Common myeloid progenitor, CD34-positive (primary cell): ENCODE data around the gene VGLL1.

Source experiments
- CTCF ChIA-PET: fragments of 350-600 bp; sonication (Branson Sonifier 250); formaldehyde crosslinking; loops from one replicate; lab custom pipeline; 2021; ENCODE audit warnings: antibody characterized with exemption; lab: Charles Lee
- POLR2A ChIA-PET: fragments of 350-600 bp; sonication (Branson Sonifier 250); formaldehyde crosslinking; loops from one replicate; lab custom pipeline; 2021; ENCODE audit warnings: antibody characterized with exemption; lab: Charles Lee
- DNase-seq, 3 donors: peaks; one replicate each; pipeline versions ENCODE4 v3.0.0 to v3.0.0-alpha.2; 2013
- H3K27ac ChIP-seq, 2 experiments: 1 replicate in 1 of 2; 2 replicates in 1 of 2; pipeline ENCODE4 v1.7.0; 2013; ENCODE audit warnings: inconsistent platforms in 2 of 2, low read length in 2 of 2, mild to moderate bottlenecking in 2 of 2, low read depth in 1 of 2, moderate library complexity in 1 of 2; ENCODE audit not compliant: severe bottlenecking in 2 of 2, insufficient read depth in 1 of 2, poor library complexity in 1 of 2
- H3K27me3 ChIP-seq, 5 experiments: replicated peaks in 2 of 5; 1 replicate in 3 of 5; 2 replicates in 2 of 5; pipeline versions ENCODE4 v1.6.1 to v1.7.0; 2013; ENCODE audit warnings: low read length in 4 of 5, mild to moderate bottlenecking in 2 of 5, moderate library complexity in 2 of 5, inconsistent platforms in 1 of 5; ENCODE audit not compliant: insufficient read depth in 5 of 5, control insufficient read depth in 4 of 5
- H3K36me3 ChIP-seq, 4 experiments: 1 replicate in 2 of 4; 2 replicates in 2 of 4; pipeline versions ENCODE4 v1.6.1 to v1.7.0; 2013; ENCODE audit warnings: low read length in 3 of 4, control low read depth in 1 of 4, mild to moderate bottlenecking in 1 of 4; ENCODE audit not compliant: control insufficient read depth in 4 of 4, insufficient read depth in 4 of 4
- H3K4me1 ChIP-seq, 4 experiments: 1 replicate in 3 of 4; 2 replicates in 1 of 4; pipeline versions ENCODE4 v1.6.1 to v1.7.1; 2013; ENCODE audit warnings: low read length in 3 of 4, mild to moderate bottlenecking in 3 of 4, control low read depth in 1 of 4, inconsistent platforms in 1 of 4, moderate library complexity in 1 of 4; ENCODE audit not compliant: control insufficient read depth in 4 of 4, insufficient read depth in 4 of 4; ENCODE audit errors: control extremely low read depth in 1 of 4
- H3K4me3 ChIP-seq, 7 experiments: 1 replicate in 4 of 7; 2 replicates in 3 of 7; pipeline versions ENCODE4 v1.5.1 to v1.7.0; 2013; ENCODE audit warnings: mild to moderate bottlenecking in 7 of 7, low read length in 6 of 7, moderate library complexity in 6 of 7, inconsistent platforms in 2 of 7, low read depth in 2 of 7, control low read depth in 1 of 7; ENCODE audit not compliant: insufficient read depth in 4 of 7, control insufficient read depth in 1 of 7; ENCODE audit errors: extremely low read depth in 1 of 7
- H3K9me3 ChIP-seq, 5 experiments: 1 replicate in 4 of 5; 2 replicates in 1 of 5; pipeline versions ENCODE4 v1.6.1 to v1.7.1; 2013; ENCODE audit warnings: low read length in 4 of 5, mild to moderate bottlenecking in 2 of 5, inconsistent platforms in 1 of 5, low read depth in 1 of 5, moderate library complexity in 1 of 5; ENCODE audit not compliant: control insufficient read depth in 4 of 5, insufficient read depth in 2 of 5; ENCODE audit errors: control extremely low read depth in 1 of 5
- WGBS: methylation state at CpG from one replicate; pipeline ENCODE4 v1.1.5; 2013; ENCODE audit not compliant: insufficient coverage; 5-methylcytosine and 5-hydroxymethylcytosine counted together

VGLL1 gene

DNA sequence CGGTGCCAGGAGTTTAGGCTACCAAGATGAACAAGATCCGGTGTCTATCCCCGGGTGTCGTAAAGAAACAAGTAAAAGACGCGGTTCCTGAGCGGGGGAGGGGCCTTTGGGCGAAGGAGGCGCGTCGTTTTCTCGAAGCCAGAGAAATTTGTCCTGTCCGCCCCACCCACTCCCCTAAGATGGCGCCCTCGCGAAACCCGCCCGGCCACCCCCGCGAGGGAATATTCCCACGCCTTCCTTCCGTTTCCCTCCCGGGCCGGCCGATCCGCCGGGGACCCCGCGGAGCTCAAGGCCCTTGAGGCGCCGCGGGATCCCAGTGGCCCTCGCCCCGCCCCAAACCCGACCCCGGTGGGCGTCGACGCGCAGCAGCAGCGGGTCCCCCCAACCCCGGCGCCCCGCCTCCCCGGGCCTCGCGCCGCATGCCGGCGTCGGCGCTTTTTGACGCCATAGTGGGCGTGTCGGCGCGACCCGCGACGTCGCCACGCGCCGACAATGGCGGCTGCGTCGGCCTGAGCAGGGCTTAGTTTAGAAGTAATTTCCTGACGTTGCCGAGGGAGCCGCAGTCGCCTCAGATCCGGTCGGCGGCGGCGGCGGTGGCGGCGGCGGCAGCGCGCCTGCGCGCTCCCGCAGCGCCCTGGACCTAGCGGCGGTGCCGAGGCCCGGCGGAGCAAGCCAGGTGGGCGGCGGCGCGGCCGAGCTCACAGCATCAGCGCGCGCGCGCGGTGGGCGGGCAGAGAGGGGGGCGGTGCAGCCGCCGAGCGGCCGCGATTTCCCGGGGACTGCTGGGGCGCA is 35.1 kb upstream of the VGLL1 start:
- Histone ChIP-seq H3K9me3 (no peaks in the 10 kb centered on the region), H3K4me1 (peaks cover 0 to 36% (median 18%) of the 10 kb centered on the region in 4 experiments), H3K36me3 (peaks cover 0 to 15% (median 6%) of the 10 kb centered on the region in 4 experiments), H3K4me3 (peak overlapping the region; percentile 55 to 90 (median 76)), H3K27ac (peak overlapping the region; percentile 73 to 91), H3K27me3 (peaks cover 0 to 2% (median 0%) of the 10 kb centered on the region in 5 experiments)
- ChIA-PET CTCF (no interaction called here), POLR2A (no interaction called here)
- 36% methylated on average over 101 of the region's 111 CpGs for WGBS
- peak; percentile 87 to 94 (median 93) for DNase-seq

DNA sequence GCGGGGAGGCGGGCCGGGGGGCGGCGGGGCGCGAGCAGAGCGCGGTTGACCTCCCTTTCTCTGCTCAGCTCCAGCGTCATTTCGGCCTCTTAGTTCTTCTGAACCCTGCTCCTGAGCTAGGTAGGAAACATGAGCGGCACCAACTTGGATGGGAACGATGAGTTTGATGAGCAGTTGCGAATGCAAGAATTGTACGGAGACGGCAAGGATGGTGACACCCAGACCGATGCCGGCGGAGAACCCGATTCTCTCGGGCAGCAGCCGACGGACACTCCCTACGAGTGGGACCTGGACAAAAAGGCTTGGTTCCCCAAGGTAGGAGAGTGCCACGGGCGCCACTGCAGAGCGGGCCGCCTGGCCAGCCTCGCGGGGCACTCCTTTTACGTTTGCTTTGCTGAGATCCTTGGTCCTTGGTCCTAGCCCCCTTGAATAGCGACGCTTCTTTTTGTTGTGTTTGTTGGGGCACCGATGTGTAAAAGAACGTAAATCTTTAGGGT is 34.4 kb upstream of the VGLL1 start, which contains the start of gene HTATSF1:
HTATSF1 (plus strand) TSS at position 37 of the 497 bp plus-strand sequence; CDS start at position 130, 93 bp downstream.
- DNase-seq, result no peak
- ChIA-PET CTCF (no interaction called here), POLR2A (no interaction called here)
- H3K9me3 ChIP-seq, result no peaks in the 10 kb centered on the region
- H3K4me3 ChIP-seq, result peak within 1 kb of the TSS; percentile 55 to 90 (median 77)
- peaks cover 0 to 36% (median 18%) of the 10 kb centered on the region in 4 experiments for H3K4me1 ChIP-seq
- 42% methylated on average over 28 of the region's 35 CpGs for WGBS
- peaks cover 0 to 2% (median 0%) of the 10 kb centered on the region in 5 experiments for H3K27me3 ChIP-seq
- H3K36me3 ChIP-seq, result peaks cover 0 to 15% (median 9%) of the 10 kb centered on the region in 4 experiments
- peak within 1 kb of the TSS; percentile 73 to 91 for H3K27ac ChIP-seq

DNA sequence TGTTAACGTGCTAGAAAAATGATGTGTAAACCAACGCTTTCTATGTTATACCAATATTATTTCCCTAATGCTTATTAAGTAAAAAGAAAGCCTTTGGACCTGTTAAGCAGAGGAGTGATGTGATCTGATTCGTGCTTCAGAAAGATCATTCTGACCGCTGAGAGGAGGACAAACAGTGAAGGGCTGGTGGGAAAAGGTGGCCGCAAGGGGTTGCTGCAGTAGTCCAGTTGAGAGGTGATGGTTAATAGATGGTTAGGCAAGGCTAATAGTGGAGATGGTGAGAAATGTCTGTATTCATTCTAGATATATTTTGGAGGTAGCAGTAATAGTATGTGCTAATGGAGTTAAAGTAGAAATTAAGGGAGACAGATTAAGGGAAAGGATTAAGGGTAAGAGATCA is 12.9 kb upstream of the VGLL1 start:
- POLR2A ChIA-PET, result no interaction called here

DNA sequence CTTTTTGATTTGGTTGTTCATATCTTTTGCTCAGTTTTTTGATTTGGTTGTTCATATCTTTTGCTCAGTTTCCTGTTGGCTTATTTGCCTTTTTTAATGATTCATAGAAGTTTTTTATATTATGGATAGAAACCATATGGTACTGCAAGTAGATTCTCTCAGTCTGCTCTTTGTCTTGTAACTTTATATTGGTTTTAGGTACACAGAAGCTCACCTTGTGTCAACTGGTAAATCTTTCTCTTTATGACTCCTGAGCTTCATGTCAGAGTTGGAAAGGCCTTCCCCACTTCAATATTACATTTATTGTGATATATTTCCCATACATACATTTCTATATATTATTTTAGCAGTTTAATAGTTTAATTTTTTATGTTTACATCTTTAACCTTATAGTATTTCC is 8.2 kb upstream of the VGLL1 start:
- CTCF ChIA-PET, result no interaction called here
- POLR2A ChIA-PET, result no interaction called here
- no peaks in the 10 kb centered on the region for H3K9me3 ChIP-seq
- H3K36me3 ChIP-seq, result no peaks in the 10 kb centered on the region
- no peak overlapping the region for H3K4me3 ChIP-seq
- DNase-seq, result no peak
- no peak overlapping the region for H3K27ac ChIP-seq
- no peaks in the 10 kb centered on the region for H3K4me1 ChIP-seq
- H3K27me3 ChIP-seq, result no peaks in the 10 kb centered on the region

More for the DNA sequence above, 12.9 kb upstream of the VGLL1 start:
- 64% methylated on average over 3 of the region's 5 CpGs for WGBS
- Histone ChIP-seq H3K36me3 (no peaks in the 10 kb centered on the region), H3K27ac (no peak overlapping the region), H3K4me3 (no peak overlapping the region), H3K9me3 (no peaks in the 10 kb centered on the region), H3K27me3 (no peaks in the 10 kb centered on the region), H3K4me1 (no peaks in the 10 kb centered on the region)
- DNase-seq, result no peak
- CTCF ChIA-PET, result interaction anchor here (0.7 kb wide), 1 partner anchor 78 kb away, joined by 3 read pairs; no protein-coding TSS in a partner anchor

DNA sequence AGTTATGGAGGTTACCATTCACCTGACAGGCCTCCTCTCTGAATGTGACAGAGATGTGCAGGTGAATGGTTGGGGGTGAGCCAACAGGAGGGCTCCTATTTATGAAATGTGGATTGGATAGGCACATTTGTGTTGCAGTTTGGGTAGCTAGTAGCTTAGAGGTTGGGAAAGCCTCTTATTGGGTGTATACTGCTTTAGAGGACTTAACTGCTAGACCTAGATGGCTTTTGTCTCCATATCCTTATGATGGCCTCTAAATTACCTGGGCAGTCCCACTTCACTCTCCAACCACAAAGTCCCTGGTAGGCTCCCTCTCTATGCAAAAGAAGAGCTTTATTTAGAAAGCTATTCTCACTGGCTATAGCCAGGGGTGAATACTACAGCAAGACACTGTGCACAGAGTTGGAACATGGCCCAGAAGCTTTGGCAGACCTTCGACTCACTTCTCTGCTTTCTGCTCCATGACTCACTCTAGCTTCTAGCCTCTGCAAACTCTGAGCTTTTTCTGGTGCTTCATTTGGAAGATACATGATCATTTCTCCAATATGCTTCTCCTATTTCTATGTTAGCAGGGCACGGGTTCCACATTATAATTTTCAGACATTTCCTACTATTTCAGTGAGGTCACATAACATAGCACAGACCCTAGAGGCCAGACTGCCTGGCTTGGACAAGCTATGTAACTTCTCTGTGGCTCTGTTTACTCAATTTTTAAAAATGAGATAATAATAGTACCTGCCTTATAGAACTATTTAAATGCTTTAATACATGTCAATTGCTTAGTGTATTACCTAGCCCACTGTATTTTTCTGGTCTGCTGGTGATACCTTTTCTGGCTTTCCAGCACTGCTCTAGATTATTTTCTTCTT is 6.0 kb upstream of the VGLL1 start:
- 74% methylated on average over 2 of the region's 2 CpGs for WGBS
- POLR2A ChIA-PET, result no interaction called here

DNA sequence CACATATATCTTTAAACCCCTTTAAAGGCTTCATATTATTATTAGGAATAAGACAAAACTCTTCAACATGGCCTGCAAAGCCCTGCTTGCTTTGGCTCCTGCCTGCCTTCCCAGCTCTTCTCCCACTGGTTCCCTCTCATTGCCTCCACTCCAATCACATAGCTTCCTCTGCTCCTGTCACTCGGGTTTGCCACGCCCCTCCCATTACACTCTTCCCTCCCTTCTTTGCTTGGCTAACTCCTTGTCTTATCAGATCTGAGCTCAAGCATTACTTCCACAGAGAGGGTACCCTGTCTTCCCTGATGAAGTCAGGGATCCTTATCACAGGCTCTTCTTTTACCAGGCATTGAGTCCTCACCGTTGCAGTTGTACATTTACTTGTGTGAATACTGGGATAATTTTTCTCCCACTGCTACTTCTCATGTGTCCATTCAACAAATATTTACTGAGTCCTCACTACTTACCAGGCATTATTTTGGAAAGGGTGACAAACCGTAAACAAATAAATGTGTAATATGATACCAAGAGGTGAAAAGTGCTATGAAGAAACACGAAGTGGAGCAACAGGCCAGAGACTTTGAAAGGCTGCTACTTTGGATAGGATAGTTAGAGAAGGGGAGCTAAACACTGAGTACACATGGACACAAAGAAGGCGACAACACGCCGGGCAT is 3.2 kb upstream of the VGLL1 start:
- Histone ChIP-seq H3K36me3 (no peaks in the 10 kb centered on the region), H3K4me3 (no peak overlapping the region), H3K9me3 (no peaks in the 10 kb centered on the region), H3K27ac (no peak overlapping the region), H3K27me3 (no peaks in the 10 kb centered on the region), H3K4me1 (no peaks in the 10 kb centered on the region)
- POLR2A ChIA-PET, result no interaction called here
- CTCF ChIA-PET, result no interaction called here
- DNase-seq, result no peak
- WGBS, result 80% methylated on average over 7 of the region's 8 CpGs

More for the DNA sequence above, 6.0 kb upstream of the VGLL1 start:
- CTCF ChIA-PET, result no interaction called here
- no peaks in the 10 kb centered on the region for H3K27me3 ChIP-seq
- H3K36me3 ChIP-seq, result no peaks in the 10 kb centered on the region
- H3K4me3 ChIP-seq, result no peak overlapping the region
- H3K9me3 ChIP-seq, result no peaks in the 10 kb centered on the region
- no peak overlapping the region for H3K27ac ChIP-seq
- peak in 2 of 3 donors; percentile 7 to 12 for DNase-seq
- no peaks in the 10 kb centered on the region for H3K4me1 ChIP-seq
